GM19035 (cell line): Measurements from ENCODE around the gene JRKL.
"Not testable (repeated sequence)": the region's sequence is repeated elsewhere in the genome, so short reads cannot be mapped to it uniquely, and the experiment has no call there.

Experiments
- ATAC-seq: cut with Tn5 transposase; IDR thresholded peaks from one replicate; pipeline ENCODE4 v1.9.1; 2021; ENCODE audit not compliant: unreplicated experiment

JRKL gene

GRCh38 chr11:96393753-96394348, 4.0 kb downstream of the JRKL start:
- no peak for ATAC-seq

- ATAC-seq, result no peak
Measured at GRCh38 chr11:96394773-96395172, 5.0 kb downstream of the JRKL start.

- ATAC-seq, result no peak
Measured at GRCh38 chr11:96396637-96397036, 6.8 kb downstream of the JRKL start.

GRCh38 chr11:96397863-96398262, 8.1 kb downstream of the JRKL start:
- no peak for ATAC-seq

GRCh38 chr11:96400697-96401096, 10.9 kb downstream of the JRKL start:
- ATAC-seq, result no peak

GRCh38 chr11:96411412-96411811, 21.6 kb downstream of the JRKL start:
- not testable (repeated sequence) for ATAC-seq

- no peak for ATAC-seq
Measured at GRCh38 chr11:96412761-96413381, 23.1 kb downstream of the JRKL start.

- no peak for ATAC-seq
Measured at GRCh38 chr11:96413408-96413807, 23.6 kb downstream of the JRKL start.

- ATAC-seq, result no peak
Measured at GRCh38 chr11:96424693-96425092, 34.9 kb downstream of the JRKL start.

- no peak for ATAC-seq
Measured at GRCh38 chr11:96430668-96431067, 40.9 kb downstream of the JRKL start.

- not testable (repeated sequence) for ATAC-seq
Measured at GRCh38 chr11:96432654-96433053, 42.8 kb downstream of the JRKL start.
